Measurements from ENCODE around the gene CHP1.

DNA sequence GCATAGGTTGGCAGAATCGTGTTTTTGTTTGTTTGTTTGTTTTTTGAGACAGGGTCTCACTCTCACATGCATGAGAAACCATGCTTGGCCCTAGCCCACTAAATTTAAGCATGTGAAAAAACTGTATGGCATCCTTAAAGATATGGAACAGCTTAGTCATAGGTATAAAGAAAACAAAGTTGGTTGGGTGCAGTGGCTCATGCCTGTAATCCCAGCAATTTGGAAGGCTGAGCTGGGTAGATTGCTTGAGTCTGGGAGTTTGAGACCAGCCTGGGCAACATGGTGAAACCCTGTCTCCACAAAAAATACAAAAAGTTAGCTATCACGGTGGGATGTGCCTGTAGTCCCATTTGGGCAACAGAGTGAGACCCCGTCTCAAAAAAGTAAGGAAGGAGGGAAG, 25.8 kb upstream of the CHP1 start:
- TF ChIP-seq, protein P1, sequence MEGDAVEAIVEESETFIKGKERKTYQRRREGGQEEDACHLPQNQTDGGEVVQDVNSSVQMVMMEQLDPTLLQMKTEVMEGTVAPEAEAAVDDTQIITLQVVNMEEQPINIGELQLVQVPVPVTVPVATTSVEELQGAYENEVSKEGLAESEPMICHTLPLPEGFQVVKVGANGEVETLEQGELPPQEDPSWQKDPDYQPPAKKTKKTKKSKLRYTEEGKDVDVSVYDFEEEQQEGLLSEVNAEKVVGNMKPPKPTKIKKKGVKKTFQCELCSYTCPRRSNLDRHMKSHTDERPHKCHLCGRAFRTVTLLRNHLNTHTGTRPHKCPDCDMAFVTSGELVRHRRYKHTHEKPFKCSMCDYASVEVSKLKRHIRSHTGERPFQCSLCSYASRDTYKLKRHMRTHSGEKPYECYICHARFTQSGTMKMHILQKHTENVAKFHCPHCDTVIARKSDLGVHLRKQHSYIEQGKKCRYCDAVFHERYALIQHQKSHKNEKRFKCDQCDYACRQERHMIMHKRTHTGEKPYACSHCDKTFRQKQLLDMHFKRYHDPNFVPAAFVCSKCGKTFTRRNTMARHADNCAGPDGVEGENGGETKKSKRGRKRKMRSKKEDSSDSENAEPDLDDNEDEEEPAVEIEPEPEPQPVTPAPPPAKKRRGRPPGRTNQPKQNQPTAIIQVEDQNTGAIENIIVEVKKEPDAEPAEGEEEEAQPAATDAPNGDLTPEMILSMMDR (IDR thresholded peaks at IDR 0.05): no peak
- TF ChIP-seq POLR2AphosphoS5 (IDR thresholded peaks at IDR 0.05): no peak
- no peak for TF ChIP-seq POLR2A (IDR thresholded peaks at IDR 0.05)
- no peak for TF ChIP-seq EP300 (IDR thresholded peaks at IDR 0.05)
